ENCODE results near the gene GALNT9. TPM values are rescaled to one million over a fixed set of nuclear protein-coding genes. Genes with fewer than 3 reads are reported as not detected.

The GALNT9 gene
- total RNA-seq, 1 donor from 2014 or later: 1.6 TPM

GRCh38 chr12:132270969-132271754 lies 58.2 kb downstream of the GALNT9 start:
- no peaks in the 10 kb centered on the region for H3K9me3 Mint-ChIP-seq
- no peak overlapping the region for H3K27ac Mint-ChIP-seq
- peaks cover 11% of the 10 kb centered on the region for H3K4me1 Mint-ChIP-seq (ENCODE audit: unreplicated experiment)
- TF ChIP-seq CTCF (conservative IDR thresholded peaks at IDR 0.05): no peak
- no peak overlapping the region for H3K4me3 Mint-ChIP-seq
- no peaks in the 10 kb centered on the region for H3K36me3 Mint-ChIP-seq
- no peak for DNase-seq (ENCODE audit: extremely low spot score, unreplicated experiment)
- peaks cover 35% of the 10 kb centered on the region for H3K27me3 Mint-ChIP-seq

- no peak for DNase-seq (ENCODE audit: extremely low spot score, unreplicated experiment)
- peaks cover 11% of the 10 kb centered on the region for H3K4me1 Mint-ChIP-seq (ENCODE audit: unreplicated experiment)
- H3K36me3 Mint-ChIP-seq: no peaks in the 10 kb centered on the region
- no peaks in the 10 kb centered on the region for H3K9me3 Mint-ChIP-seq
- no peak overlapping the region for H3K27ac Mint-ChIP-seq
- TF ChIP-seq CTCF (conservative IDR thresholded peaks at IDR 0.05): no peak
- H3K27me3 Mint-ChIP-seq: peaks cover 38% of the 10 kb centered on the region
- no peak overlapping the region for H3K4me3 Mint-ChIP-seq
Observed at GRCh38 chr12:132270516-132270915, 58.9 kb downstream of the GALNT9 start.

- H3K4me1 Mint-ChIP-seq (ENCODE audit: unreplicated experiment): peaks cover under 1% of the 10 kb centered on the region
- H3K9me3 Mint-ChIP-seq: no peaks in the 10 kb centered on the region
- peaks cover 37% of the 10 kb centered on the region for H3K27me3 Mint-ChIP-seq
- H3K36me3 Mint-ChIP-seq: no peaks in the 10 kb centered on the region
- no peak overlapping the region for H3K4me3 Mint-ChIP-seq
- H3K27ac Mint-ChIP-seq: no peak overlapping the region
- DNase-seq (ENCODE audit: extremely low spot score, unreplicated experiment): no peak
- no peak for TF ChIP-seq CTCF (conservative IDR thresholded peaks at IDR 0.05)
Observed at GRCh38 chr12:132269271-132269968, 60.0 kb downstream of the GALNT9 start.

GRCh38 chr12:132268674-132269073 lies 60.7 kb downstream of the GALNT9 start:
- Mint-ChIP-seq H3K4me1 (ENCODE audit: unreplicated experiment) (no peaks in the 10 kb centered on the region), H3K27me3 (peaks cover 42% of the 10 kb centered on the region), H3K9me3 (no peaks in the 10 kb centered on the region), H3K27ac (no peak overlapping the region), H3K4me3 (no peak overlapping the region), H3K36me3 (no peaks in the 10 kb centered on the region)
- DNase-seq (ENCODE audit: extremely low spot score, unreplicated experiment): no peak
- no peak for TF ChIP-seq CTCF (conservative IDR thresholded peaks at IDR 0.05)

- Mint-ChIP-seq H3K4me1 (ENCODE audit: unreplicated experiment) (no peaks in the 10 kb centered on the region), H3K27ac (no peak overlapping the region), H3K9me3 (no peaks in the 10 kb centered on the region), H3K36me3 (no peaks in the 10 kb centered on the region), H3K27me3 (peaks cover 48% of the 10 kb centered on the region), H3K4me3 (no peak overlapping the region)
- no peak for TF ChIP-seq CTCF (conservative IDR thresholded peaks at IDR 0.05)
- DNase-seq (ENCODE audit: extremely low spot score, unreplicated experiment): no peak
Observed at GRCh38 chr12:132267873-132268272, 61.5 kb downstream of the GALNT9 start.
